Bronchial epithelial cell (primary cell): ENCODE data around the gene CABLES2. TPM values are rescaled to one million over a fixed set of nuclear protein-coding genes. Genes with fewer than 3 reads are reported as not detected.

Experiments used
- DNase-seq: peaks from one replicate; pipeline ENCODE4 v3.0.0-alpha.2; 2010; ENCODE audit warnings: low read depth
- FAIRE-seq: peaks from 2 replicates; lab custom pipeline; 2011; peaks lifted over from hg19 to GRCh38; lab: Jason Lieb, UNC
- H3K27me3 ChIP-seq: 2 replicates; pipeline ENCODE4 v1.5.1; 2011; ENCODE audit warnings: low read length; ENCODE audit not compliant: control insufficient read depth, insufficient read depth
- H3K36me3 ChIP-seq: 2 replicates; pipeline ENCODE4 v1.5.1; 2011; ENCODE audit warnings: low read length; ENCODE audit not compliant: control insufficient read depth, insufficient read depth
- H3K4me3 ChIP-seq: 2 replicates; pipeline ENCODE4 v1.5.1; 2011; ENCODE audit warnings: mild to moderate bottlenecking, low read depth, low read length, control low read depth
- total RNA-seq: library from RNA; depleted of rRNA; stranded (reverse); fragments of >200 nt; gene quantifications from 2 replicates; pipeline ENCODE4 v1.2.1, GENCODE V29; 2014
- TF ChIP-seq, protein P1 (sequence below): IDR thresholded peaks from 2 replicates; pipeline ENCODE4 v1.5.1; 2011; ENCODE audit warnings: mild to moderate bottlenecking, moderate library complexity, low read length, control low read depth, inconsistent platforms; ENCODE audit not compliant: insufficient read depth, severe bottlenecking

Gene CABLES2
- total RNA-seq, 1 donor from 2014 or later, result 1.3 TPM

DNA sequence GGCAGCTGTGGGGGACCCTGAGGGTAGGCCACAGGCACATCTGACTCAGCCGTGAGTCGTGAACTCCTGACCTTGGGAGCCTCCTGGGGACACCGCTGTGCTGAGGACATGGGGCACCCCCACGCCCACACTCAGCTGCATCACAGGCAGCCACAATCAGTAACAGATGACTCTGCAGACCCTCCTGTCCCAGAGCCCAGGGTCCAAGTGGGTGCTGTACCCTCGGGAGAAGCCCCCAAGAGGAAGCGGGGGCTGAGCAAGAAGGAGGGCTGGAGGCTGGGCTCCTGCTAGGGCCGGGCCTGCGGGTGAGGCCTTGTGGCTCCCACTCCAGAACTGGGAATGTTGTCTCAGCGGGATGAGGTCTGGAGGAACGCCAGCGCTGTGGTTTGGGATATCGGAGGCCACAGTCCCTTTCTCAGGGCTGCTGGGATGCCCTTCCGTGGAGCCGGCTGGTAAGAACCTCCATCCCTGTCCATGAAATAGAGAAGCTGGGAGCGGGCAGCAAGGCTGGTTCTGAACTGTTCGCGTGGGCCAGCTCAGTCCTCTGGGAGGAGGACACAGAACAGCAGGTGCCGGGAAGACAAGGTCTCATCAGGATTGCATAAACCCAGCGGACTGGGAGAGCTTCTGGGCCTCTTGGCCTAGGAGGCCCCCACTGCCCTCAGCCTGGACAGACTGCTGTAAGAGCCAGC is 36.8 kb downstream of the CABLES2 start:
- Histone ChIP-seq H3K4me3 (no peak overlapping the region), H3K36me3 (peaks cover 1% of the 10 kb centered on the region), H3K27me3 (no peaks in the 10 kb centered on the region)
- DNase-seq (no peak), FAIRE-seq (no peak)
- TF ChIP-seq, protein P1, sequence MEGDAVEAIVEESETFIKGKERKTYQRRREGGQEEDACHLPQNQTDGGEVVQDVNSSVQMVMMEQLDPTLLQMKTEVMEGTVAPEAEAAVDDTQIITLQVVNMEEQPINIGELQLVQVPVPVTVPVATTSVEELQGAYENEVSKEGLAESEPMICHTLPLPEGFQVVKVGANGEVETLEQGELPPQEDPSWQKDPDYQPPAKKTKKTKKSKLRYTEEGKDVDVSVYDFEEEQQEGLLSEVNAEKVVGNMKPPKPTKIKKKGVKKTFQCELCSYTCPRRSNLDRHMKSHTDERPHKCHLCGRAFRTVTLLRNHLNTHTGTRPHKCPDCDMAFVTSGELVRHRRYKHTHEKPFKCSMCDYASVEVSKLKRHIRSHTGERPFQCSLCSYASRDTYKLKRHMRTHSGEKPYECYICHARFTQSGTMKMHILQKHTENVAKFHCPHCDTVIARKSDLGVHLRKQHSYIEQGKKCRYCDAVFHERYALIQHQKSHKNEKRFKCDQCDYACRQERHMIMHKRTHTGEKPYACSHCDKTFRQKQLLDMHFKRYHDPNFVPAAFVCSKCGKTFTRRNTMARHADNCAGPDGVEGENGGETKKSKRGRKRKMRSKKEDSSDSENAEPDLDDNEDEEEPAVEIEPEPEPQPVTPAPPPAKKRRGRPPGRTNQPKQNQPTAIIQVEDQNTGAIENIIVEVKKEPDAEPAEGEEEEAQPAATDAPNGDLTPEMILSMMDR, result no peak

DNA sequence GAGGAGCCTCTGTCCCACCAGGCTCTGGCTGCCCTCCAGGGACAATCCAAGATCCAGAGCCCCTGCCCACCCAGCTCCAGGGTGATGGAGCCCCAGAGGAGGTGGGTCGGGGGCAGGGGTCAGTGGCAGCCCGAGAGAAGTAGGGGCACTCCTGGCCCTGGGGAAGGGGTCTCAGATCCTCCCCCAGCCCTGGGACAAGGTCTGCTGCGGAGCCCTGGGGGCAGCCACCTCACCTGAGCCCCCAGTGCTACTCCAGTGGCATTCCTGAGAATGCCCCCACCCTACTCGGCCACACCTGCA is 37.3 kb downstream of the CABLES2 start:
- H3K4me3 ChIP-seq, result no peak overlapping the region
- peaks cover 4% of the 10 kb centered on the region for H3K36me3 ChIP-seq
- TF ChIP-seq, protein P1, result no peak
- no peaks in the 10 kb centered on the region for H3K27me3 ChIP-seq
- DNase-seq (no peak), FAIRE-seq (no peak)

DNA sequence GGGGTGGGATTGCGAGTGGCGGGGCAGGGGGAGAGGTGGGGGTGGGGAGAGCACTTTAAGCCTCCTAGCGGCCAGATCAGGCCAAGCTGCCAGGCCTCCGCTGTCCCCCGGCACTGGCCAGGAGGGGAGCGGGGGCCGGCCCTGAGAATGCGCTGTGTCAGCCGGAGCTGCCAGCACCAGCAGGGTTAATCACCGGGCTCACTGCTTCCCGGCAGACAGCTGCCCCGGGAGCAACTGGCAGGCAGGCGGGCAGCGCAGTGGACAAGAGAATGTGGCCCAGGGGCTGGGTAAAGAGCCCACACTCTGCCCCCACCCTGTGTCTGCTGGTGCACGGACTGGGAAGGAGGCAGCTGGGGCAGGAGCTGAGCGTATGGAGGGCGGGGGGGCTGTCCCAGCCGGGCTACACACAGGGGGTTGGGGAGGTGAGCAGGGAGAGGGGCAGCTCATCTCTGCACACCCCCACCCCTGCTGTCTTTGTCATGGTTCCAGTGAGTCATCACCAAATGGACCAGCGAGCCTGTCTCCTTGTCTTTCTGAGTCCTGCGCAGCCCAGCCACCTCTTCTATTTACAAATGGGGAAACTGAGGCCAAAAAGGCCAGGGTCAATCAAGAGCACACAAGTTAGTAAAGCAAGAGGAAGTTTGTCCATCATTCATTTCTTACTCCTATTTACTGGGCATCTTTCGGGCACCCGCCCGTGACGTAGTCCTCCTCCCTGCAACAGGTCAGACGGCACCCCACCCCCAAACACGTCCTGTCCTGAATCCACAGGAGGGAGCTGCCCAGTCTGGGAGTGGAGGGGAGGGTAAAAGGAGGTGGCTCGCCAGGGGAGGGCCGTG is 37.9 kb downstream of the CABLES2 start:
- Histone ChIP-seq H3K4me3 (peak overlapping the region; percentile 18), H3K27me3 (no peaks in the 10 kb centered on the region), H3K36me3 (peaks cover 7% of the 10 kb centered on the region)
- TF ChIP-seq, protein P1, result peak; percentile 34
- no peak for FAIRE-seq
- peak; percentile 57 for DNase-seq

DNA sequence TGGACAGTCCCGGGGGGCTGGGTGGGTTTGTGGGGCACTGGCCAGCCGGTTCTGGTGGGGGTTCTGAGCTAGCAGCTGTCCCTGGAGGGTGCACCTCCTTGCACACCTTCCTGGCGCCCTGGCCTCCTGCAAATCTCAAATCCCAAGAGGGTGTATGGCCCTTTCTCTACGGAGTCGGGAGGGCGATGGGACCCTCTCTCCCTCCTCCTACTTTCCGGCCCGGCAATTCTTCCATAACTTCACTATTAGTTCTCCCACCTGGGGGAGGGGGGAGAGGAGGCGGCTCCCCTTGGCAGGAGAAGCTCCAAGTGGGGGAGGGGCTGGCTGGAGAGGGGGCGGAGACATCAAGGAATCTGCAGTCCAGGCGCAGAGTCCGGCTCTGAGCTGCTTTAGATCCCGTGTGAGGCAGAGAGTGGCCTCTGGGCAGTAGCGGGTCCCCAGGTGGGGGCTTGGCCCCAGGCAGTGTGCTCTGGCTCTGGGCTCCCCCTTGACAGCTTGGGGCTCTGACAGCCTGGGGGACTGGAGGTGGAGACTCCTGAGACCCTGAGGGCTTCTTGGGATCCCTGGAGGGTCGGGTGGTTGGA is 38.6 kb downstream of the CABLES2 start:
- TF ChIP-seq, protein P1, result no peak
- peak overlapping the region; percentile 18 for H3K4me3 ChIP-seq
- H3K36me3 ChIP-seq, result peaks cover 10% of the 10 kb centered on the region
- no peaks in the 10 kb centered on the region for H3K27me3 ChIP-seq
- FAIRE-seq, result no peak
- no peak for DNase-seq

DNA sequence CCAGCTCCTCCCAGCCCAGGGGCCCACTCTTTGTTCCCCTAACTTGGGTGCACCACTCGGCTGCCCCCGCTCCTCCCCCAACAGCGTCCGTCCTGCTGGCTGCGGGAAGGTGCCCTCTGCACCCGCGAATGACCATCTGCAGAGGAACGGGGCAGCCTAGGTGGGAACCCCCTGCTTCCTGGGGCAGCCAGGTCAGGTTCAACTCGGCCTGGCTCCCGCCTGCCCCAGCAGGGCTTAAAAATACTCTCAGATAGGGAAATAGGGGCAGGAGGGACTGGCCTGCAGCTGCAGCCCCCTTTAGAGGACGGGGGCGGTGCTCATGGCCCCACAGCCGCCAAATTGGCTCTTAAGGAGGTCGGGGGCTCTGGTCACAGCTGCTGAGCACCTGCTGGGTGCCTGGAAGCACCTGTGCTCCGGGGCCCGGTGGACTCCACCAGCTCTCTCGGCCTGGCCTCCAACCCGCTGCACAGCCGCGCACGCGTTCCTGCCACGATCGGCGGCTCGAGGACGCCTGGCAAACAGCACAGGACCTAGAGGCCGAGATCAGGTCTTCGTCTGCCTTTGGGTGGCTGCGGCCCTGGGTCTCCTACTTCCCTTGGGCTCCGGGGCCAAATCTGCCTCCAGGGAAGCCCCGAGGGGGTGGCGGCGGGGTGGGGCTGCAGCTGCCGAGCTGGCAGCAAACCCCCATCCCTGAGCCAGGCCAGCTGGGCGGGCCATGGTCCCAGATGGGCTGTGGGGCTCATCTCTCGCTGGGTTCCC is 39.3 kb downstream of the CABLES2 start:
- H3K36me3 ChIP-seq, result peaks cover 16% of the 10 kb centered on the region
- H3K27me3 ChIP-seq, result no peaks in the 10 kb centered on the region
- H3K4me3 ChIP-seq, result peak overlapping the region; percentile 90
- DNase-seq, result no peak
- FAIRE-seq, result no peak
- TF ChIP-seq, protein P1, result no peak
